ENCODE measurements around the gene FADS3. TPM values are rescaled to one million over a fixed set of nuclear protein-coding genes. Genes with fewer than 3 reads are reported as not detected.

FADS3 gene
- total RNA-seq, 2 experiments from 2014 or later = 7.2 to 10.1 TPM

- H3K27me3 Mint-ChIP-seq = no peaks in the 10 kb centered on the region
- no peaks in the 10 kb centered on the region for H3K9me3 Mint-ChIP-seq (ENCODE audit: low read depth)
- no peaks in the 10 kb centered on the region for H3K36me3 Mint-ChIP-seq (ENCODE audit: low read depth)
- intact Hi-C loops (cut with DNase I, micrococcal nuclease) = no loop called here
- DNase-seq (no peak), ATAC-seq (no peak)
- no peak overlapping the region for H3K4me3 Mint-ChIP-seq
- H3K27ac Mint-ChIP-seq = no peak overlapping the region
- H3K4me1 Mint-ChIP-seq = no peaks in the 10 kb centered on the region
- ChIA-PET CTCF (interaction anchor here (10.7 to 11.6 kb wide), 2 partner anchors 178 to 202 kb away, joined by 151 to 232 read pairs; no protein-coding TSS in a partner anchor), POLR2A (no interaction called here)
These were observed 14.6 kb upstream of the FADS3 start for GRCh38 chr11:61905801-61906521.

- POLR2A ChIA-PET = no interaction called here
- Mint-ChIP-seq H3K4me3 (no peak overlapping the region), H3K36me3 (ENCODE audit: low read depth) (no peaks in the 10 kb centered on the region)
These were observed 13.8 kb upstream of the FADS3 start for GRCh38 chr11:61905067-61905696.

GRCh38 chr11:61904539-61905048 lies 13.2 kb upstream of the FADS3 start:
- POLR2A ChIA-PET = no interaction called here
- ATAC-seq (peak; percentile 81), DNase-seq (peak; percentile 57)
- H3K36me3 Mint-ChIP-seq (ENCODE audit: low read depth) = no peaks in the 10 kb centered on the region
- CTCF ChIA-PET = interaction anchor here (10.7 to 11.6 kb wide), 2 partner anchors 180 to 203 kb away, joined by 151 to 232 read pairs; no protein-coding TSS in a partner anchor
- H3K9me3 Mint-ChIP-seq (ENCODE audit: low read depth) = no peaks in the 10 kb centered on the region
- no peaks in the 10 kb centered on the region for H3K27me3 Mint-ChIP-seq
- no peaks in the 10 kb centered on the region for H3K4me1 Mint-ChIP-seq
- no peak overlapping the region for H3K4me3 Mint-ChIP-seq
- no peak overlapping the region for H3K27ac Mint-ChIP-seq
- intact Hi-C loops (cut with DNase I, micrococcal nuclease) = no loop called here

More at GRCh38 chr11:61905067-61905696, 13.8 kb upstream of the FADS3 start:
- no peak for DNase-seq
- no peak overlapping the region for H3K27ac Mint-ChIP-seq
- no peaks in the 10 kb centered on the region for H3K4me1 Mint-ChIP-seq
- CTCF ChIA-PET = interaction anchor here (10.7 to 11.6 kb wide), 2 partner anchors 179 to 203 kb away, joined by 151 to 232 read pairs; no protein-coding TSS in a partner anchor
- no peak for ATAC-seq
- H3K27me3 Mint-ChIP-seq = no peaks in the 10 kb centered on the region
- H3K9me3 Mint-ChIP-seq (ENCODE audit: low read depth) = no peaks in the 10 kb centered on the region
- intact Hi-C loops (cut with DNase I, micrococcal nuclease) = no loop called here

- Mint-ChIP-seq H3K4me1 (peaks cover 3% of the 10 kb centered on the region), H3K36me3 (ENCODE audit: low read depth) (no peaks in the 10 kb centered on the region), H3K4me3 (no peak overlapping the region), H3K9me3 (ENCODE audit: low read depth) (no peaks in the 10 kb centered on the region), H3K27me3 (no peaks in the 10 kb centered on the region), H3K27ac (no peak overlapping the region)
- ATAC-seq = no peak
- ChIA-PET POLR2A (no interaction called here), CTCF (interaction anchor here (8.9 to 11.6 kb wide), 3 partner anchors 43 to 204 kb away, joined by 70 to 232 read pairs (median 151); no protein-coding TSS in a partner anchor)
- intact Hi-C loops (cut with DNase I, micrococcal nuclease) = no loop called here
- DNase-seq = no peak
These were observed 12.5 kb upstream of the FADS3 start for GRCh38 chr11:61903845-61904244.

DNA sequence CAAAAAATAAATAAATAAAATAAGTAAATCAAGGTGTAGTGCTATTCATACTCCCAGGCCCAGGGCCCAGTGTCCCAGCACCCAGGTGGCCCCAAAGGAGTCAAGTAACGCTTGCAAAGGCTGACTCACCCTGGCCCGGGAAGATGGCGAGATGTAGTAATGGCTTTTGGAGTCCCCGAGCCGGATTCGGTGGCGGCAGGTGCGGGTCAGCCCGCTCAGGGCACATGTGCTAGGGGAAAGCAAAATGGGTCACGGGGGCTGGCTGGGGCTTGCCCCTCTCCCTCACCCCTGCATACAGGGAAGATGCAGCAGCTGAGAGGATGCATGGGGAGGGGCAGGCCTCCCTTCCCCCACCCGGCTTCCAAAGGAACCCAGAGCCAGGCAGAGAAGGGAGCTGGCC lies 11.0 kb upstream of the FADS3 start:
- no peak for ATAC-seq
- Mint-ChIP-seq H3K4me1 (peaks cover 3% of the 10 kb centered on the region), H3K27ac (no peak overlapping the region), H3K4me3 (no peak overlapping the region), H3K36me3 (ENCODE audit: low read depth) (no peaks in the 10 kb centered on the region), H3K27me3 (no peaks in the 10 kb centered on the region), H3K9me3 (ENCODE audit: low read depth) (no peaks in the 10 kb centered on the region)
- intact Hi-C loops (cut with DNase I, micrococcal nuclease) = no loop called here
- DNase-seq = no peak
- POLR2A ChIA-PET = no interaction called here
- CTCF ChIA-PET = interaction anchor here (0.7 to 11.6 kb wide), 9 partner anchors 21 to 375 kb away, joined by 3 to 232 read pairs (median 4); no protein-coding TSS in a partner anchor

DNA sequence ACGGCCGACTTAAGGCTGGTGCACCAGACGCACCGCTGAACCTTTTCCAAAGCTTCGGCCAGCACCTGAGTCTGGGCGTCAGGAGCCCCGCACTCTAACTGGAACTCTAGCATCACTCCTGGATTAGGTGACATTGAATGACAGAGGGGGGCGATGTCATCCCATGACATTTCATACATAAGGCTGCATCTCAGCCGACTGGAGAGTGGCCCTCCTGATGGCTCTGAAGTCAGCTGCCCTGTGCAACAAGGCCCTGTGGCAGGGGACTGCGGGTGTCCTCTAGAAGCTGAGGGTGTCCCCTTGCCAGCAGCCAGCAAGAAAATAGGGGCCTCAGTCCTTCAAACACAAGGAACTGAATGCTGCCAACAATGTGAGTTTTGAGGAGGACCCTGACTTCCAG lies 10.1 kb upstream of the FADS3 start:
- peaks cover 3% of the 10 kb centered on the region for H3K4me1 Mint-ChIP-seq

DNA sequence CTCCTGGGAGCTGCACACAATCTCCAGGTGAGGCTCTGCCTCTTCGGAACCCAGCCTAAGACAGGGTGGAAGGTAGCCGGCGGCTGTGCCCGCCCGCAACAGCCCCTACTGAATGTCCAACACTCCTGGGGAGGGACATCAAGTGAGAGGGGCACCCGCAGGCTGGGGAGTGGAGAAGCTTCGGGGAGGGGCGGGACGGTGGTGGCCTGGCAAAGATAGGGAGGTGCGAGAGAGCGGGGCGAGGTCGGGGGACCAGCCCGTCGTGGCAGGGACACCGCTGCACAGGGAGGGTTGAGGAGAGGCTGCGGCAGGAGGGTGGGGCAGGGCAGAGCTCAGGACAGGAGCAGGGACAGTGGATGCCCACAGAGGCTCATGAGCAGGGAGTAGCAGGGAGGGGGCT lies 8.9 kb upstream of the FADS3 start:
- no peak overlapping the region for H3K27ac Mint-ChIP-seq
- peaks cover 3% of the 10 kb centered on the region for H3K4me1 Mint-ChIP-seq
- H3K9me3 Mint-ChIP-seq (ENCODE audit: low read depth) = no peaks in the 10 kb centered on the region
- ChIA-PET POLR2A (interaction anchor here (2.0 kb wide), 1 partner anchor 182 kb away, joined by 7 read pairs; no protein-coding TSS in a partner anchor), CTCF (interaction anchor here (0.7 to 11.6 kb wide), 9 partner anchors 25 to 212 kb away, joined by 3 to 232 read pairs (median 13); no protein-coding TSS in a partner anchor)
- H3K36me3 Mint-ChIP-seq (ENCODE audit: low read depth) = no peaks in the 10 kb centered on the region
- H3K27me3 Mint-ChIP-seq = no peaks in the 10 kb centered on the region
- DNase-seq = no peak
- H3K4me3 Mint-ChIP-seq = no peak overlapping the region
- ATAC-seq = no peak
- intact Hi-C loops (cut with DNase I, micrococcal nuclease) = no loop called here

More for the DNA sequence above, 10.1 kb upstream of the FADS3 start:
- ChIA-PET CTCF (interaction anchor here (0.5 to 11.6 kb wide), 6 partner anchors 41 to 1636 kb away, joined by 4 to 232 read pairs (median 38); no protein-coding TSS in a partner anchor), POLR2A (no interaction called here)
- Mint-ChIP-seq H3K27me3 (no peaks in the 10 kb centered on the region), H3K4me3 (no peak overlapping the region), H3K27ac (no peak overlapping the region), H3K9me3 (ENCODE audit: low read depth) (no peaks in the 10 kb centered on the region), H3K36me3 (ENCODE audit: low read depth) (no peaks in the 10 kb centered on the region)
- intact Hi-C loops (cut with DNase I, micrococcal nuclease) = no loop called here
- no peak for DNase-seq
- no peak for ATAC-seq

- H3K4me3 Mint-ChIP-seq = peak overlapping the region; percentile 30
- peak overlapping the region; percentile 55 for H3K27ac Mint-ChIP-seq
These were observed 7.9 kb upstream of the FADS3 start for GRCh38 chr11:61899146-61899841.

DNA sequence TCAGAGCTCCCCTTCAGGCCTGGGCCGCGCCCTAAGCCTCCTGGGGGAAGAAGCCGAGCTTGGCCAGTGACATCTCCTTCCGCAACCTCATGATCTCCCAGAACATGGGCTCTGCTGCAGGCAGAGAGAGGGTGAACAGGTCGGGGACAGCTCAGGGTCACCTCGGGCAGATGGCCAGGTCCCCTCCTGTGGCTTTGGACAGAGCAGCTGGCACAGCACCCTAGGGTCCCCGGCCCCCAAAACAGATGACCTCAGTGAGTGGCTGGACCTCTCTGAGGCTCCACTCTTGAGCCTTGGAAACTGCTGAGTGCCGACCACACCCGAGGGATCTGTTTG lies 6.9 kb upstream of the FADS3 start:
- ChIA-PET POLR2A (no interaction called here), CTCF (interaction anchor here (0.6 to 11.6 kb wide), 30 partner anchors 10 to 240 kb away, joined by 3 to 232 read pairs (median 6); partner anchors contain the start of genes BEST1, FTH1 and INCENP)
- Mint-ChIP-seq H3K4me3 (no peak overlapping the region), H3K4me1 (peaks cover 3% of the 10 kb centered on the region), H3K27me3 (no peaks in the 10 kb centered on the region), H3K27ac (no peak overlapping the region), H3K36me3 (ENCODE audit: low read depth) (no peaks in the 10 kb centered on the region), H3K9me3 (ENCODE audit: low read depth) (no peaks in the 10 kb centered on the region)
- ATAC-seq (no peak), DNase-seq (no peak)
- intact Hi-C loops (cut with DNase I, micrococcal nuclease) = loop anchor here in 1 of 2 experiments (2.0 to 5.0 kb wide), 3 partner anchors 27 to 101 kb away; partner anchors contain the start of gene FTH1

More at GRCh38 chr11:61899146-61899841, 7.9 kb upstream of the FADS3 start:
- ChIA-PET POLR2A (interaction anchor here (0.7 to 2.0 kb wide), 2 partner anchors 106 to 183 kb away, joined by 3 to 7 read pairs; partner anchors contain the start of gene FEN1), CTCF (interaction anchor here (0.6 to 11.6 kb wide), 41 partner anchors 9 to 239 kb away, joined by 3 to 232 read pairs (median 4); partner anchors contain the start of genes BEST1, FTH1 and INCENP)
- DNase-seq (peak; percentile 95), ATAC-seq (peak; percentile 94)
- intact Hi-C loops (cut with DNase I, micrococcal nuclease) = loop anchor here (1.0 to 5.0 kb wide), 7 partner anchors 28 to 183 kb away; partner anchors contain the start of gene FTH1 (in 1 of the 2)
- H3K4me1 Mint-ChIP-seq = peaks cover 3% of the 10 kb centered on the region
- H3K36me3 Mint-ChIP-seq (ENCODE audit: low read depth) = no peaks in the 10 kb centered on the region
- H3K27me3 Mint-ChIP-seq = no peaks in the 10 kb centered on the region
- H3K9me3 Mint-ChIP-seq (ENCODE audit: low read depth) = no peaks in the 10 kb centered on the region

- ATAC-seq = peak; percentile 64
- H3K36me3 Mint-ChIP-seq (ENCODE audit: low read depth) = no peaks in the 10 kb centered on the region
- no peaks in the 10 kb centered on the region for H3K27me3 Mint-ChIP-seq
- H3K9me3 Mint-ChIP-seq (ENCODE audit: low read depth) = no peaks in the 10 kb centered on the region
- H3K27ac Mint-ChIP-seq = no peak overlapping the region
- intact Hi-C loops (cut with DNase I, micrococcal nuclease) = loop anchor here (1.0 to 5.0 kb wide), 4 partner anchors 27 to 211 kb away; partner anchors contain the start of gene FTH1 (in 1 of the 2)
- DNase-seq = peak; percentile 89
- peaks cover 3% of the 10 kb centered on the region for H3K4me1 Mint-ChIP-seq
- H3K4me3 Mint-ChIP-seq = no peak overlapping the region
- ChIA-PET CTCF (interaction anchor here (0.6 to 11.6 kb wide), 31 partner anchors 9 to 240 kb away, joined by 3 to 232 read pairs (median 5); partner anchors contain the start of genes BEST1, FTH1 and INCENP), POLR2A (interaction anchor here (0.5 kb wide), 1 partner anchor 208 kb away, joined by 4 read pairs; no protein-coding TSS in a partner anchor)
These were observed 6.3 kb upstream of the FADS3 start for GRCh38 chr11:61897387-61898246.

Data from activated CD4-positive, alpha-beta T cell treated with anti-CD3 and anti-CD28 coated beads for 36 hours (primary cell).